SK-N-SH (cell line): Measurements from ENCODE around the gene AZU1. TPM values are rescaled to one million over a fixed set of nuclear protein-coding genes. Genes with fewer than 3 reads are reported as not detected.

ENCODE experiments used
- CTCF ChIA-PET: fragments of 300-600, 350-600 bp; formaldehyde crosslinking; extraction: SDS; loops from one replicate; lab custom pipeline; 2021; lab: Yijun Ruan, JAX
- POLR2A ChIA-PET: fragments of 350-600 bp; sonication (Branson Sonifier 250); formaldehyde crosslinking; extraction: SDS; loops from one replicate; lab custom pipeline; 2020; ENCODE audit warnings: antibody characterized with exemption, inconsistent platforms; lab: Yijun Ruan, JAX
- DNase-seq: peaks from one replicate; pipeline ENCODE4 v3.0.0; 2012
- H2AFZ ChIP-seq: fragments of 200-600 bp; sonication (generic); 2 replicates; pipeline ENCODE4 v1.8.1; 2016; ENCODE audit warnings: antibody characterized with exemption, mild to moderate bottlenecking, low read depth
- H3F3A ChIP-seq: fragments of 200-600 bp; sonication (generic); replicated peaks from 2 replicates; pipeline ENCODE3; 2016; ENCODE audit warnings: antibody characterized with exemption, mild to moderate bottlenecking; ENCODE audit not compliant: insufficient read depth
- H3K27ac ChIP-seq, 2 experiments: fragments of 200-500 bp in 1 of 2; fragments of 200-600 bp in 1 of 2; sonication (Bioruptor generic) in 1 of 2; sonication (generic), shearing (Covaris generic) in 1 of 2; 2 replicates each; pipeline versions ENCODE4 v1.5.1 to v1.6.1; 2014 to 2016; ENCODE audit warnings: low read depth in 2 of 2, inconsistent platforms in 1 of 2, low read length in 1 of 2, mild to moderate bottlenecking in 1 of 2, mixed read lengths in 1 of 2
- H3K27me3 ChIP-seq: fragments of 200-600 bp; sonication (generic), shearing (Covaris generic); 2 replicates; pipeline ENCODE4 v1.6.1; 2016; ENCODE audit warnings: mixed run types; ENCODE audit not compliant: insufficient read depth
- H3K36me3 ChIP-seq, 2 experiments: fragments of 200-500 bp in 1 of 2; fragments of 200-600 bp in 1 of 2; sonication (Bioruptor generic) in 1 of 2; sonication (generic) in 1 of 2; replicated peaks in 1 of 2; 2 replicates each; pipeline versions ENCODE3 to v1.5.1; 2014 to 2016; ENCODE audit warnings: low read length in 1 of 2, mild to moderate bottlenecking in 1 of 2; ENCODE audit not compliant: insufficient read depth in 2 of 2, control insufficient read depth in 1 of 2
- H3K4me1 ChIP-seq, 2 experiments: fragments of 200-500 bp in 1 of 2; fragments of 200-600 bp in 1 of 2; sonication (Bioruptor generic) in 1 of 2; sonication (generic), shearing (Covaris generic) in 1 of 2; 2 replicates each; pipeline versions ENCODE4 v1.5.1 to v1.6.1; 2014 to 2016; ENCODE audit warnings: low read depth in 1 of 2, low read length in 1 of 2, mixed run types in 1 of 2; ENCODE audit not compliant: insufficient read depth in 2 of 2, control insufficient read depth in 1 of 2
- H3K4me2 ChIP-seq: fragments of 200-600 bp; sonication (generic), shearing (Covaris generic); 2 replicates; pipeline ENCODE4 v1.6.1; 2017; ENCODE audit warnings: mixed run types
- H3K4me3 ChIP-seq, 2 experiments: fragments of 200-500 bp in 1 of 2; fragments of 200-600 bp in 1 of 2; sonication (Bioruptor generic) in 1 of 2; sonication (generic), shearing (Covaris generic) in 1 of 2; 2 replicates each; pipeline versions ENCODE4 v1.5.1 to v1.8.1; 2014 to 2016; ENCODE audit warnings: low read depth in 2 of 2, inconsistent platforms in 1 of 2, low read length in 1 of 2, mild to moderate bottlenecking in 1 of 2, mixed read lengths in 1 of 2, moderate library complexity in 1 of 2
- H3K79me2 ChIP-seq: fragments of 200-600 bp; sonication (generic); 2 replicates; pipeline ENCODE4 v1.8.1; 2017; ENCODE audit warnings: mild to moderate bottlenecking; ENCODE audit not compliant: insufficient read depth
- H3K9ac ChIP-seq: fragments of 200-600 bp; sonication (generic); 2 replicates; pipeline ENCODE4 v1.6.1; 2017; ENCODE audit warnings: mixed run types
- H3K9me2 ChIP-seq: fragments of 200-600 bp; sonication (generic); 2 replicates; pipeline ENCODE4 v1.6.1; 2017; ENCODE audit warnings: mixed run types
- H3K9me3 ChIP-seq: fragments of 200-600 bp; sonication (generic); 2 replicates; pipeline ENCODE4 v1.6.1; 2017; ENCODE audit warnings: mixed run types, mild to moderate bottlenecking, moderate library complexity
- H4K20me1 ChIP-seq: fragments of 200-600 bp; sonication (generic); 2 replicates; pipeline ENCODE4 v1.6.1; 2017; ENCODE audit warnings: mild to moderate bottlenecking, mixed run types; ENCODE audit not compliant: insufficient read depth
- CHD2 ChIP-seq: fragments of 150-350 bp; IDR thresholded peaks from 2 replicates; pipeline ENCODE4 v1.6.1; 2018; ENCODE audit warnings: low read length; ENCODE audit not compliant: partially characterized antibody
- ELF1 ChIP-seq: IDR thresholded peaks from 2 replicates; pipeline ENCODE4 v1.4.0; 2012
- FOSL2 ChIP-seq: IDR thresholded peaks from 2 replicates; pipeline ENCODE4 v1.4.0; 2012; ENCODE audit warnings: low read depth, mild to moderate bottlenecking, moderate library complexity, borderline replicate concordance
- FOXM1 ChIP-seq: IDR thresholded peaks from 2 replicates; pipeline ENCODE4 v1.4.0; 2012; ENCODE audit warnings: low read depth, mild to moderate bottlenecking
- IRF3 ChIP-seq: fragments of 150-350 bp; IDR thresholded peaks from 2 replicates; pipeline ENCODE4 v1.6.1; 2016; ENCODE audit warnings: mild to moderate bottlenecking, low read depth, low read length
- JUND ChIP-seq: IDR thresholded peaks from 2 replicates; pipeline ENCODE4 v1.4.0; 2012
- MEF2A ChIP-seq: IDR thresholded peaks from 2 replicates; pipeline ENCODE4 v1.4.0; 2012; ENCODE audit warnings: low read depth, borderline replicate concordance
- NFIC ChIP-seq: IDR thresholded peaks from 2 replicates; pipeline ENCODE4 v1.4.0; 2012; ENCODE audit warnings: borderline replicate concordance
- NRF1 ChIP-seq: IDR thresholded peaks from 2 replicates; pipeline ENCODE4 v1.6.1; 2012; ENCODE audit warnings: low read depth, mild to moderate bottlenecking, low read length
- PBX3 ChIP-seq: IDR thresholded peaks from 2 replicates; pipeline ENCODE4; 2012
- SIN3A ChIP-seq: IDR thresholded peaks from 2 replicates; pipeline ENCODE4 v1.6.1; 2012; ENCODE audit warnings: low read depth, mild to moderate bottlenecking, low read length, moderate library complexity, borderline replicate concordance
- SMC3 ChIP-seq: IDR thresholded peaks from 2 replicates; pipeline ENCODE4 v1.6.1; 2012; ENCODE audit warnings: low read depth, low read length, improper control_type of control experiment
- TAF1 ChIP-seq: IDR thresholded peaks from 2 replicates; pipeline ENCODE4 v1.6.1; 2012; ENCODE audit warnings: low read depth, mild to moderate bottlenecking, low read length, moderate library complexity, borderline replicate concordance
- TCF12 ChIP-seq: IDR thresholded peaks from 2 replicates; pipeline ENCODE4 v1.4.0; 2012
- USF1 ChIP-seq: IDR thresholded peaks from 2 replicates; pipeline ENCODE4 v1.4.0; 2012; ENCODE audit warnings: low read depth, borderline replicate concordance
- WGBS: methylation state at CpG from one replicate; pipeline ENCODE4 v1.1.6; 2017; ENCODE audit warnings: low lambda C conversion rate; 5-methylcytosine and 5-hydroxymethylcytosine counted together
- polyA plus RNA-seq, 3 experiments: library from polyadenylated mRNA; depleted of rRNA; stranded (reverse); fragments of >200 nt; gene quantifications; 2 replicates each; pipeline ENCODE4 v1.2.3, GENCODE V29; 2012

Gene AZU1
- polyA plus RNA-seq, 1 of the 3 experiments (the other 2 are of a cell fraction), result 0.15 TPM

- Histone ChIP-seq H4K20me1 (no peaks in the 10 kb centered on the region), H3K4me3 (no peak overlapping the region), H3K79me2 (no peaks in the 10 kb centered on the region), H3K9ac (no peak overlapping the region), H3K4me2 (no peak overlapping the region), H3K27me3 (no peaks in the 10 kb centered on the region), H3F3A (peaks cover 4% of the 10 kb centered on the region), H3K9me3 (no peaks in the 10 kb centered on the region), H3K9me2 (no peaks in the 10 kb centered on the region), H3K36me3 (no peaks in the 10 kb centered on the region), H3K27ac (no peak overlapping the region), H3K4me1 (peaks cover 0 to 20% of the 10 kb centered on the region in 2 experiments; a peak in 1 of 4 replicates), H2AFZ (no peak overlapping the region)
- POLR2A ChIA-PET, result interaction anchor here (0.6 kb wide), 1 partner anchor 10 kb away, joined by 3 read pairs; no protein-coding TSS in a partner anchor
- TF ChIP-seq SIN3A (no peak), TCF12 (no peak), MEF2A (no peak), NFIC (no peak), USF1 (no peak), PBX3 (no peak), NRF1 (no peak), CHD2 (no peak), FOSL2 (no peak), JUND (no peak), SMC3 (no peak), ELF1 (no peak), FOXM1 (no peak)
- 55% methylated on average over 7 of the region's 8 CpGs for WGBS
- CTCF ChIA-PET, result interaction anchor here (1.0 to 1.7 kb wide), 3 partner anchors 22 to 192 kb away, joined by 3 to 5 read pairs (median 3); partner anchors contain the start of genes CFD and WDR18
- DNase-seq, result peak; percentile 61
Observed at GRCh38 chr19:791567-792305, 35.9 kb upstream of the AZU1 start.

GRCh38 chr19:792306-792885, 35.2 kb upstream of the AZU1 start:
- Histone ChIP-seq H3K4me3 (no peak overlapping the region), H2AFZ (no peak overlapping the region), H3F3A (peaks cover 4% of the 10 kb centered on the region), H3K9me3 (no peaks in the 10 kb centered on the region), H3K4me1 (peaks cover 0 to 20% of the 10 kb centered on the region in 2 experiments; a peak in 1 of 4 replicates), H4K20me1 (no peaks in the 10 kb centered on the region), H3K79me2 (no peaks in the 10 kb centered on the region), H3K9me2 (no peaks in the 10 kb centered on the region), H3K36me3 (no peaks in the 10 kb centered on the region), H3K4me2 (no peak overlapping the region), H3K27ac (no peak overlapping the region), H3K27me3 (no peaks in the 10 kb centered on the region), H3K9ac (no peak overlapping the region)
- TF ChIP-seq TAF1, result no peak
- no peak for TF ChIP-seq IRF3
- ChIA-PET POLR2A (interaction anchor here (0.6 kb wide), 1 partner anchor 11 kb away, joined by 3 read pairs; no protein-coding TSS in a partner anchor), CTCF (interaction anchor here (0.7 to 1.7 kb wide), 5 partner anchors 23 to 191 kb away, joined by 3 to 5 read pairs (median 3); partner anchors contain the start of genes CFD and WDR18)
- 87% methylated on average over 16 of the region's 16 CpGs for WGBS
- DNase-seq, result no peak
